ENCODE data around the gene TTLL10. TPM values are rescaled to one million over a fixed set of nuclear protein-coding genes. Genes with fewer than 3 reads are reported as not detected.
"Not testable (repeated sequence)": the region's sequence is repeated elsewhere in the genome, so short reads cannot be mapped to it uniquely, and the experiment has no call there.

Gene TTLL10
- total and polyA plus RNA-seq, 2 of the 8 experiments (the other 6 are each of a cell fraction or from before 2014, with no cell fraction given), result 1.1 to 1.7 TPM

DNA sequence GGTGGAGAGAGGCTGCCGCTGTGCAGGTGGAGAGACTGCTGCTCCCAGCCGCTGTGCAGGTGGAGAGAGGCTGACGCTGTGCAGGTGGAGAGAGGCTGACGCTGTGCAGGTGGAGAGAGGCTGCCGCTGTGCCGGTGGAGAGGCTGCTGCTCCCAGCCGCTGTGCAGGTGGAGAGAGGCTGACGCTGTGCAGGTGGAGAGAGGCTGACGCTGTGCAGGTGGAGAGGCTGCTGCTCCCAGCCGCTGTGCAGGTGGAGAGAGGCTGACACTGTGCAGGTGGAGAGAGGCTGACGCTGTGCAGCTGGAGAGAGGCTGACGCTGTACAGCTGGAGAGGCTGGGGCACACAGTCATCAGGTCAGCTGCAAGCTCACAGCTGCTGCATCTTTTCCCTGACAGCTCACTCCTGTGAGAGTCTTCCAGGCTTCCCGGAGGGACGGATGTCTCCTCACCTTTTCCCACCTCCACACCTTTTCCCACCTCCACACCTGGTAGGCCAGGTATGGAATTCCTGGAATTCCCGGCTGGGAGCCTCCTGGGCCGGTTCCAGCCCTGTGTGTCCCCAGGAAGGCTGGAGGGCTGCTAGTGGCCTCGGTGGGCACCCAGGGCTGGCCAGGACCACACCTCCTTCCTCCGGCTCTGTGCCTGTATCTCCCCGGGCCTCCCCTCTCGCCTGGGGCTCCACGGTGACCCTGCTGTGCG lies 2.5 kb downstream of the TTLL10 start:
- H4K91ac ChIP-seq (replicated peaks; ENCODE audit: insufficient read length, low read length); H3K9ac ChIP-seq (replicated peaks in 1 of 4; ENCODE audit: extremely low read depth in 1 of 4, low read depth in 3 of 4, low read length in 3 of 4); H2AFZ ChIP-seq (ENCODE audit: low read length); H3K4ac ChIP-seq (replicated peaks; ENCODE audit: insufficient read length, low read depth, low read length); H3K18ac ChIP-seq (ENCODE audit: extremely low read depth, low read length); H3K79me1 ChIP-seq (ENCODE audit: low read depth, low read length); H4K5ac ChIP-seq (ENCODE audit: insufficient read length, low read depth, low read length); H3K9me3 ChIP-seq (ENCODE audit: insufficient read depth in 2 of 2, low read depth in 1 of 2, low read length in 1 of 2); POLR2A ChIA-PET (ENCODE audit: partially characterized antibody); H3K36me3 ChIP-seq (ENCODE audit: control insufficient read depth in 2 of 4, insufficient read depth in 4 of 4, low read length in 3 of 4); H3K27ac ChIP-seq (ENCODE audit: low read depth, low read length); H3K79me2 ChIP-seq (ENCODE audit: control insufficient read depth in 1 of 2, insufficient read depth in 2 of 2, low read length in 2 of 2); H4K20me1 ChIP-seq (replicated peaks in 1 of 2; ENCODE audit: control insufficient read depth in 1 of 2, insufficient read depth in 2 of 2, low read length in 2 of 2); H3K56ac ChIP-seq (replicated peaks; ENCODE audit: insufficient read length, low read depth, low read length); H3K23me2 ChIP-seq (ENCODE audit: low read depth, low read length); H3K14ac ChIP-seq (ENCODE audit: insufficient read length); FAIRE-seq; H3K4me3 ChIP-seq (ENCODE audit: extremely low read depth in 1 of 4, insufficient read depth in 2 of 4, low read depth in 3 of 4, low read length in 4 of 4); H2BK120ac ChIP-seq (replicated peaks; ENCODE audit: low read depth, low read length); H3K23ac ChIP-seq (ENCODE audit: insufficient read length): not testable (repeated sequence)
- 63% methylated on average over 22 of the region's 22 CpGs; no CpG with 5 or more reads in 1 of the 2 experiments for WGBS, 2 experiments (ENCODE audit: extremely low coverage in 1 of 2, insufficient coverage in 1 of 2, insufficient read length in 1 of 2, insufficient replicate concordance in 2 of 2, low coverage in 1 of 2, low lambda C conversion rate in 2 of 2, missing lambda C conversion rate in 1 of 2)
- H2BK12ac ChIP-seq (ENCODE audit: low read depth, low read length), result peak overlapping the region; percentile 71; the same call in 1 of the 2 replicates
- peak overlapping the region; percentile 90; the same call in 1 of the 2 replicates for H2BK15ac ChIP-seq (ENCODE audit: low read length)
- TF ChIP-seq, protein P1, sequence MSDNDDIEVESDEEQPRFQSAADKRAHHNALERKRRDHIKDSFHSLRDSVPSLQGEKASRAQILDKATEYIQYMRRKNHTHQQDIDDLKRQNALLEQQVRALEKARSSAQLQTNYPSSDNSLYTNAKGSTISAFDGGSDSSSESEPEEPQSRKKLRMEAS (IDR thresholded peaks at IDR 0.05), result peak; percentile 15; the same call in 1 of the 2 replicates
- TF ChIP-seq TCF12 (IDR thresholded peaks at IDR 0.05; ENCODE audit: low read depth, low read length), result 0 out of 2 replicates have a peak, but pooled peaks have one; percentile 61
- TF ChIP-seq TEAD4 (IDR thresholded peaks at IDR 0.05; ENCODE audit: low read depth, low read length), result peak; percentile 97
- TF ChIP-seq, protein P2, sequence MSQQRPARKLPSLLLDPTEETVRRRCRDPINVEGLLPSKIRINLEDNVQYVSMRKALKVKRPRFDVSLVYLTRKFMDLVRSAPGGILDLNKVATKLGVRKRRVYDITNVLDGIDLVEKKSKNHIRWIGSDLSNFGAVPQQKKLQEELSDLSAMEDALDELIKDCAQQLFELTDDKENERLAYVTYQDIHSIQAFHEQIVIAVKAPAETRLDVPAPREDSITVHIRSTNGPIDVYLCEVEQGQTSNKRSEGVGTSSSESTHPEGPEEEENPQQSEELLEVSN (IDR thresholded peaks at IDR 0.05), result peak; percentile 88
- H3K27me3 ChIP-seq (replicated peaks in 1 of 4; ENCODE audit: control insufficient read depth in 3 of 4, extremely low read depth in 1 of 4, insufficient read depth in 3 of 4, low read length in 3 of 4), result peaks cover 0 to 10% (median 6%) of the 10 kb centered on the region in 4 experiments; a peak in 4 of 7 replicates
- peaks cover 4 to 22% (median 18%) of the 10 kb centered on the region in 4 experiments for H3K4me1 ChIP-seq (replicated peaks in 1 of 4; ENCODE audit: control insufficient read depth in 3 of 4, insufficient read depth in 4 of 4, low read length in 3 of 4)
- peak overlapping the region; percentile 51 for H4K8ac ChIP-seq (ENCODE audit: extremely low read depth, insufficient read depth, low read length)
- 0 out of 2 replicates have a peak overlapping the region, but pooled peaks have one; percentile 53 for H2AK5ac ChIP-seq (ENCODE audit: low read depth, low read length)
- CTCF ChIA-PET (ENCODE audit: partially characterized antibody), result interaction anchor here (1.0 kb wide), 2 partner anchors 11 to 40 kb away, joined by 3 read pairs; no protein-coding TSS in a partner anchor
- DNase-seq (ENCODE audit: low read depth in 1 of 2, low spot score in 2 of 2), result peak in 1 of 2 experiments; percentile 68
- H2BK20ac ChIP-seq (ENCODE audit: low read length), result 0 out of 2 replicates have a peak overlapping the region, but pooled peaks have one; percentile 66
- peak overlapping the region; percentile 50 to 51 for H3K4me2 ChIP-seq (ENCODE audit: insufficient read depth in 1 of 2, low read depth in 2 of 2, low read length in 2 of 2)
- peak overlapping the region; percentile 84; the same call in 1 of the 2 replicates for H2BK5ac ChIP-seq (ENCODE audit: low read depth, low read length)

Measured in H1 (cell line).